Epithelial cell of proximal tubule (primary cell): ENCODE results near the gene RGS6. TPM values are rescaled to one million over a fixed set of nuclear protein-coding genes. Genes with fewer than 3 reads are reported as not detected.

Experiments used
- DNase-seq: peaks from one replicate; pipeline ENCODE4 v3.0.0-alpha.2; 2011; ENCODE audit warnings: low read depth
- H3K4me3 ChIP-seq: 2 replicates; pipeline ENCODE4 v1.5.1; 2011; ENCODE audit warnings: low read depth, mild to moderate bottlenecking, low read length
- total RNA-seq: library from RNA; depleted of rRNA; stranded (reverse); fragments of >200 nt; gene quantifications from 2 replicates; pipeline ENCODE4 v1.2.3, GENCODE V29; 2015
- TF ChIP-seq, protein P1 (sequence below): conservative IDR thresholded peaks from 2 replicates; pipeline ENCODE4 v1.5.1; 2012; ENCODE audit warnings: low read depth, mild to moderate bottlenecking, low read length

The RGS6 gene
- total RNA-seq, 1 donor from 2014 or later, result not detected

DNA sequence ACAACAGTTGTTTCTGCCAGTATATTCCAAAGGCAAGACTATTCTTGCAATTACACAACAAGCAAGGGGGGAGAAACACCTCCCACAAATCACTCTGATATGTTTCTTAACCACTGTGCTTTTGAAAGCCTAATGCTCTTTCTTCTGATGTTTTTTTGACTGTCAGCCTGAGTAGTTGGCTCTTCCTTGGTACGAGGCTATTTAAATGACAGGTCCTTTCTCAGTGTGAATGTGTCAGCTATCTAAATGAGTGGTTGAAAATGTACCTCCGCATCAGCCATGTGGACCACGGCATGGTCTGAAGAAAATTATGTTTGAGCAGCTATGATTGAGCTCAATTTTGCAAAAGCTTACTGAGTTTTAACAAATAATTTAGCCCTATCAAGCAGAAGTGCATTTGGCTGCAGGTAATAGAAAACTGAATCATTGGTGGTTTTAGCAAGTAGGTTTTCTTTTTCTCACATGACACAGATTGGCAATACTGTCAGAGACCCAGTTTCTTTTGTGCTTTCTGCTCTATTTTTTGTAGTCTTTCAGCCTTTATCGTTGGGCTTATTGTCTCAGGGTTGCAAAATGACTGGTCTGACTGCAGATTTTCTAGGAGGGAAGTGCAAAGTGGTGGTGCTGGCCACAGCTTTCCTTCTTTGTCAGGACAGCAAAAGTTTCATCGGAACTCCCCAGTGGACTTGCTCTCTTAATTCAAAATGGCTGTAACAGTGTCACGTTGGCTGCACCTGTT lies 162.8 kb downstream of the RGS6 start:
- no peak overlapping the region for H3K4me3 ChIP-seq
- no peak for DNase-seq
- TF ChIP-seq, protein P1, sequence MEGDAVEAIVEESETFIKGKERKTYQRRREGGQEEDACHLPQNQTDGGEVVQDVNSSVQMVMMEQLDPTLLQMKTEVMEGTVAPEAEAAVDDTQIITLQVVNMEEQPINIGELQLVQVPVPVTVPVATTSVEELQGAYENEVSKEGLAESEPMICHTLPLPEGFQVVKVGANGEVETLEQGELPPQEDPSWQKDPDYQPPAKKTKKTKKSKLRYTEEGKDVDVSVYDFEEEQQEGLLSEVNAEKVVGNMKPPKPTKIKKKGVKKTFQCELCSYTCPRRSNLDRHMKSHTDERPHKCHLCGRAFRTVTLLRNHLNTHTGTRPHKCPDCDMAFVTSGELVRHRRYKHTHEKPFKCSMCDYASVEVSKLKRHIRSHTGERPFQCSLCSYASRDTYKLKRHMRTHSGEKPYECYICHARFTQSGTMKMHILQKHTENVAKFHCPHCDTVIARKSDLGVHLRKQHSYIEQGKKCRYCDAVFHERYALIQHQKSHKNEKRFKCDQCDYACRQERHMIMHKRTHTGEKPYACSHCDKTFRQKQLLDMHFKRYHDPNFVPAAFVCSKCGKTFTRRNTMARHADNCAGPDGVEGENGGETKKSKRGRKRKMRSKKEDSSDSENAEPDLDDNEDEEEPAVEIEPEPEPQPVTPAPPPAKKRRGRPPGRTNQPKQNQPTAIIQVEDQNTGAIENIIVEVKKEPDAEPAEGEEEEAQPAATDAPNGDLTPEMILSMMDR, result no peak

DNA sequence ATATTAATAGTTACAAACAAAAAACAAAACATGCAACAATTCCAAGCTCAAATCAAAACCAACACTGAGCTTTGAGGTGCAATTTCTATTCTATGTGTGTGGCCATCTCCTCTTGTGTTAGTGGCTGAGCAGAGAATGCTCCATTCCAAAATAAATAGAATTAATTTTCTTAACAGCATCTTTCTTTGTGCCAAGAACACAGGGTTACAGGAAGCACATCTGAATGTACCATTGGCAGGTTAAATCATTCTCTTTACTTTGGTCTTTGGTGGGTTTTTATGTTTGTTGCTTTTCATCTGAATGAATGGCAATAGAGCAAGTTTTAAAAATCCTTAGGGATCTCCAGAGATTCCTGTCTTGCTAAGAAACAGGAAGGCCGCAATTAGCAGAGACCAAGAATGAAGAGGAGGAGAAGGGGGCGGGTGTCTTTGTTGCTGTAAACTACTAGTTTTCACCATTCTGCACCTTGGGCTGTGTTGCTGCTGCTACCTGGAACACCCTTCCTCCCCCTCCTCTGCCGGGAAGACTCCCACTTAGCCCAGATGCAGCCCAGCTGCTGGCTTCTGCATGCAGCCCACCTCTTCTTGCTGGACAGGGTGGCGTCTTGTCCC lies 165.0 kb downstream of the RGS6 start:
- DNase-seq, result no peak
- TF ChIP-seq, protein P1, result no peak

DNA sequence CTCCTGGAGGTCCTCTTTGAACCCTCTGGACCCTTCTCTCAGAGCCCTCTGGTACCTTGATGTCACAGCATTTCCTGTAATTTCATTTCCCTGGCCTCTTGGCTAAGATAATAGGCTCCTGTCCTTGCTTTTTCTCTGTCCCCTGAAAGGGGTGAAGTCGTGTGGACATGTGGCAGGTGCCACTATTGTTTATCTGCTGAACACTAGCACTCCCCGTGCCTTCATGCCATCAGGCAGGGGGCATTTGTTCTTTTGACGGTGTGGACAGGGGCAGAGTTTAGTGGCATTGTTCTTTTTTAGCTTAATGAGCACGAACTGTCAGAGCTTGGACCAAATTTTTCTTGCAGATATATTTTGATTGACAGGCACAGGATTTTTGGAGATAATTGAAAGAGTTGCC lies 166.0 kb downstream of the RGS6 start:
- no peak for DNase-seq
- H3K4me3 ChIP-seq, result no peak overlapping the region
- TF ChIP-seq, protein P1, result no peak

More for the DNA sequence above, 165.0 kb downstream of the RGS6 start:
- H3K4me3 ChIP-seq, result no peak overlapping the region

DNA sequence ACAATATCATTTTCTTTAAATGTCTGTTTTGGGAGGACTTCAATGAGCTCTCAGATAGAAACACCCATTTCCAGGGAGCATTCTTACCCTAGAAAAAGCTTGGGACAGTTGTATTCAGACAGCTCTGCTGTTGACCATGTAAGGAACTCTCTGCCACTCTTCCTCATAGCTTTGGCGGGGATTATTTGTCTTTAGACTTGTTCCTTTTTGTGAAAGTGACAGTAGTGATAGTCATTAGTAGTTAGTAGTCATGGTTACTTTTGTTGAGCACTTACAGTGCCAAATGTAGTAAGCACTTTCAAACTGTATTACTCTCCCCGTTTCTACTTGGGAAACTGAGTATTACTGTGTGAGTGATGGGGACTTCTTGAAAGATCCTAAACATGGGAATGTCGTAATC lies 167.3 kb downstream of the RGS6 start:
- TF ChIP-seq, protein P1, result no peak
- H3K4me3 ChIP-seq, result no peak overlapping the region
- DNase-seq, result no peak

DNA sequence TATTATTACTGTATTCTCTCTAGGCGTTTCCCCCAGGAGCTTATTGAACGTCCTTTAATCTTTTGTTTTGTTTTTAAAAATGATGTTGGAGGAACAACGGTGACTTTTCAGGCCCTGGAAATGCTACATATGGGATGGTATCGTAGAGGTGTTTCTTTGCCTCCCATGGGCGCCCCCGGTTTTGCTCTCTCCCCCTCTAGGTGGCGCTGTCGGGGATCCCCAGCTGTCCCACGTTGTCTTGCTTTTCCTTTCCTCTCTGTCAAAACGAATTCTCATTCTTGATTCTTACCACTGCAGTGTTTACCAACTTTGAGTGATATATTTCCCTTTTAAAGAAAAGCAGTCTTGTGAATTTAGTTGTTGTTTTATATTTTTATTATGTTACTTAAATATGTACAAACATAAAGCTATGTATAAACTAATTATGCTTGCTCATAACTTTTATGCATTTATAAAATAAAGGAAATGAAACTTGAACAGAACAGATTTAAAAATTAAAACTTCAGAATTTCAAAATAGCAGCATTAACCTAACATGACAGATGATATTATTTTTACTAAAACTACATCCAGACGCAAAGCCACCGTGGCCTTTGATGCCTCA lies 171.9 kb downstream of the RGS6 start:
- H3K4me3 ChIP-seq, result no peak overlapping the region
- no peak for DNase-seq
- TF ChIP-seq, protein P1, result peak; percentile 75

DNA sequence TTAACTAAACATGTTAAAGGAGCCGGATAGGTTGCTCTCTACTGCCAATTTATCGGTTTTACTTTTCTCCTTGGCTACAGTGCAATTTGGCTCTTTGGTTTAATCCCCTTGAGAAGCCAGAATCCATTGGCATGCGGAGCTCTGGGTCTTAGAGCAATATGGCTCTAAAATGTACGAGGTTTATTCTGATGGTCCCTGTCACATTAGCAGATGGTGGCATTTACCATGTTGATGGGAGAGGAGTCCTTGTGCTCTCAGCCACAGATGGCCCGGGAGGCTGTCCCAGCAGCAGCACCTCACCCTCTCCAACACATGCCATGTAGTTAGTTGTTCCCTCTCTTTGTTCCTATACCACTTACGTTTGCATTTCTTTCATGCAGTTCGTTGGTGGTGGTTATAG lies 179.7 kb downstream of the RGS6 start:
- no peak overlapping the region for H3K4me3 ChIP-seq
- TF ChIP-seq, protein P1, result no peak
- no peak for DNase-seq
